ENCODE data around the gene VAC14.

- TF ChIP-seq POLR2A (IDR thresholded peaks at IDR 0.05) (no peak), CTCF (IDR thresholded peaks at IDR 0.05) (no peak), EP300 (IDR thresholded peaks at IDR 0.05) (no peak), POLR2AphosphoS5 (IDR thresholded peaks at IDR 0.05) (no peak)
Measured at GRCh38 chr16:70692873-70693671, 107.9 kb downstream of the VAC14 start.

All from suprapubic skin (tissue), 4 donors.